Measurements from ENCODE around the gene PCNX2. TPM values are rescaled to one million over a fixed set of nuclear protein-coding genes. Genes with fewer than 3 reads are reported as not detected.

The PCNX2 gene
- total RNA-seq, 1 donor from 2014 or later: 25.5 TPM

DNA sequence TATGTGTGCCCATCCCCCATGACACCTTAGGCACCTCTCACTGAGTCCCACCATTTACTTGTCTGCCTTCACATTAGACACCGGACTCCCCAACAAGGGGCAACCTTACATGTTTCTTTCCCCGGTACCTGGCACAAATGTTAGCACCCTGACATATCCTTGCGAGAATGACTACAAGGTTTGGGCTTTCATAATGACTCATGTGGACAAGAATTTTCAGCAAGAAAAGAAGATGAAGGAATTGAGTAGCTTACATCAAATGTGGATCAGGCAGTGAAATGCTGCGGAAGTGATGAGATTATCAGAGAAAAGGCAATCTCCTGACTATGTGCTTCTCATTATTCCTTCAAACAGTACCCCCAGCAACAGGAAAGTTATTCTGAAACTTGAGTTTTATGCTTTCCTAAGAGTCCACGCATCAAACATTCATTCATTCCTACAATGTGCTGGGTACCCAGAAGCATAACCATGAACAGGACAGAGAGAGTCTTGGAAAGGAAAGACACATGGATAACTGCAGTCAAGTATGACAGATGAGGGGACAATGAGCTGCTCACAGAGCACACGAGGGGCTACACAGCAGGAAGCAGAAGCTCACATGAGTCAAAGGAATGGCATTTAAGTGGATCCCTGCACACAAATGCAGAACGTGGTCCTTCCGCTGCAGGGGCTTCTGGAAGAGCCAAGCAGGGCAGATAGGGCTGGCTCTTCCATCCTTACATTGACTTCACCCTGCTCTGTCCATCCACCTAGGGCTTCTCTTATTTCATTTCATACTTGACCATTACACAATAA is 112.1 kb downstream of the PCNX2 start:
- Mint-ChIP-seq H3K27me3 (ENCODE audit: low read depth, unreplicated experiment) (no peaks in the 10 kb centered on the region), H3K27ac (ENCODE audit: unreplicated experiment) (peak overlapping the region; percentile 21), H3K9me3 (ENCODE audit: unreplicated experiment) (peaks cover 6% of the 10 kb centered on the region), H3K4me1 (ENCODE audit: low read depth, unreplicated experiment) (peaks cover 23% of the 10 kb centered on the region), H3K36me3 (ENCODE audit: low read depth, unreplicated experiment) (peaks cover 17% of the 10 kb centered on the region), H3K4me3 (ENCODE audit: unreplicated experiment) (no peak overlapping the region)
- Histone ChIP-seq H2AFZ (ENCODE audit: low read depth, low read length) (no peak overlapping the region), H3K27ac (ENCODE audit: low read depth, low read length) (peak overlapping the region; percentile 34), H3K36me3 (ENCODE audit: insufficient read depth, low read length) (peaks cover 6% of the 10 kb centered on the region), H3K4me2 (ENCODE audit: low read length) (peak overlapping the region; percentile 65), H3K4me1 (ENCODE audit: insufficient read depth, low read length) (peaks cover 13% of the 10 kb centered on the region), H3K9me3 (ENCODE audit: insufficient read depth, low read depth, low read length) (no peaks in the 10 kb centered on the region), H3K79me2 (ENCODE audit: insufficient read depth, low read length) (no peaks in the 10 kb centered on the region), H4K20me1 (ENCODE audit: insufficient read depth, low read length) (no peaks in the 10 kb centered on the region), H3K4me3 (ENCODE audit: insufficient read depth, low read depth, low read length) (no peak overlapping the region), H3K27me3 (ENCODE audit: insufficient read depth, low read length) (no peaks in the 10 kb centered on the region), H3K9ac (ENCODE audit: low read length) (no peak overlapping the region)
- FAIRE-seq (peak; percentile 77), DNase-seq (ENCODE audit: low read depth) (peak; percentile 70)
- no peak for TF ChIP-seq EZH2 (IDR thresholded peaks at IDR 0.05; ENCODE audit: insufficient read depth, low read length)
- TF ChIP-seq CTCF (IDR thresholded peaks at IDR 0.05; ENCODE audit: insufficient read depth, low read depth, low read length): no peak

GRCh38 chr1:233182587-233182986 is 112.9 kb downstream of the PCNX2 start:
- TF ChIP-seq EZH2 (IDR thresholded peaks at IDR 0.05; ENCODE audit: insufficient read depth, low read length) (no peak), CTCF (IDR thresholded peaks at IDR 0.05; ENCODE audit: insufficient read depth, low read depth, low read length) (no peak)
- H3K4me2 ChIP-seq (ENCODE audit: low read length): no peak overlapping the region
- H3K27ac ChIP-seq (ENCODE audit: low read depth, low read length): no peak overlapping the region
- H3K27me3 ChIP-seq (ENCODE audit: insufficient read depth, low read length): no peaks in the 10 kb centered on the region
- no peaks in the 10 kb centered on the region for H4K20me1 ChIP-seq (ENCODE audit: insufficient read depth, low read length)
- Mint-ChIP-seq H3K4me3 (ENCODE audit: unreplicated experiment) (no peak overlapping the region), H3K9me3 (ENCODE audit: unreplicated experiment) (peaks cover 7% of the 10 kb centered on the region), H3K4me1 (ENCODE audit: low read depth, unreplicated experiment) (peaks cover 23% of the 10 kb centered on the region), H3K27ac (ENCODE audit: unreplicated experiment) (peak overlapping the region; percentile 21), H3K27me3 (ENCODE audit: low read depth, unreplicated experiment) (no peaks in the 10 kb centered on the region), H3K36me3 (ENCODE audit: low read depth, unreplicated experiment) (peaks cover 25% of the 10 kb centered on the region)
- no peaks in the 10 kb centered on the region for H3K79me2 ChIP-seq (ENCODE audit: insufficient read depth, low read length)
- peaks cover 9% of the 10 kb centered on the region for H3K36me3 ChIP-seq (ENCODE audit: insufficient read depth, low read length)
- H3K4me3 ChIP-seq (ENCODE audit: insufficient read depth, low read depth, low read length): no peak overlapping the region
- H3K9ac ChIP-seq (ENCODE audit: low read length): no peak overlapping the region
- H2AFZ ChIP-seq (ENCODE audit: low read depth, low read length): no peak overlapping the region
- peaks cover 1% of the 10 kb centered on the region for H3K9me3 ChIP-seq (ENCODE audit: insufficient read depth, low read depth, low read length)
- no peak for DNase-seq (ENCODE audit: low read depth)
- no peak for FAIRE-seq
- peaks cover 13% of the 10 kb centered on the region for H3K4me1 ChIP-seq (ENCODE audit: insufficient read depth, low read length)

Measured in astrocyte (in vitro differentiated cells and primary cell).